NT2/D1 (cell line): ENCODE measurements around the gene ANKRD33.

Source experiments
- DNase-seq: peaks from one replicate; pipeline ENCODE4 v3.0.0-alpha.2; 2011; ENCODE audit warnings: low read depth, low spot score
- H3K27me3 ChIP-seq: 2 replicates; pipeline ENCODE4 v1.6.0; 2011; ENCODE audit warnings: mild to moderate bottlenecking; ENCODE audit not compliant: insufficient read length, insufficient read depth
- H3K36me3 ChIP-seq: 2 replicates; pipeline ENCODE4 v1.6.1; 2011; ENCODE audit warnings: mild to moderate bottlenecking, low read length, mixed read lengths; ENCODE audit not compliant: insufficient read depth, insufficient read length
- H3K4me1 ChIP-seq: 2 replicates; pipeline ENCODE4 v1.5.1; 2011; ENCODE audit not compliant: insufficient read depth, insufficient read length
- H3K4me3 ChIP-seq: 2 replicates; pipeline ENCODE4 v1.5.1; 2011; ENCODE audit warnings: low read depth; ENCODE audit not compliant: insufficient read length
- H3K9ac ChIP-seq: 2 replicates; pipeline ENCODE4 v1.6.0; 2011; ENCODE audit warnings: low read depth; ENCODE audit not compliant: insufficient read length
- H3K9me3 ChIP-seq: 2 replicates; pipeline ENCODE4 v1.5.1; 2011; ENCODE audit warnings: mild to moderate bottlenecking, low read length; ENCODE audit not compliant: insufficient read depth
- SUZ12 ChIP-seq: IDR thresholded peaks from 2 replicates; pipeline ENCODE4 v1.6.1; 2011; ENCODE audit not compliant: insufficient read length, insufficient read depth; ENCODE audit errors: extremely low read depth
- YY1 ChIP-seq: IDR thresholded peaks from 2 replicates; pipeline ENCODE4 v1.6.1; 2011; ENCODE audit not compliant: insufficient read length, insufficient read depth
- ZNF274 ChIP-seq: IDR thresholded peaks from 2 replicates; pipeline ENCODE4 v1.6.1; 2011; ENCODE audit warnings: mild to moderate bottlenecking, low read depth, low read length

The ANKRD33 gene

GRCh38 chr12:51871918-51872688 is 15.8 kb upstream of the ANKRD33 start:
- Histone ChIP-seq H3K27me3 (peaks cover 28% of the 10 kb centered on the region), H3K4me3 (no peak overlapping the region), H3K4me1 (peaks cover 31% of the 10 kb centered on the region), H3K36me3 (no peaks in the 10 kb centered on the region), H3K9me3 (no peaks in the 10 kb centered on the region), H3K9ac (no peak overlapping the region)
- no peak for DNase-seq
- no peak for TF ChIP-seq SUZ12

GRCh38 chr12:51872689-51872981 is 15.3 kb upstream of the ANKRD33 start:
- Histone ChIP-seq H3K4me1 (peaks cover 28% of the 10 kb centered on the region), H3K9ac (no peak overlapping the region), H3K4me3 (no peak overlapping the region), H3K36me3 (no peaks in the 10 kb centered on the region), H3K27me3 (peaks cover 28% of the 10 kb centered on the region), H3K9me3 (no peaks in the 10 kb centered on the region)
- TF ChIP-seq ZNF274 (no peak), SUZ12 (no peak), YY1 (no peak)
- DNase-seq, result no peak

DNA sequence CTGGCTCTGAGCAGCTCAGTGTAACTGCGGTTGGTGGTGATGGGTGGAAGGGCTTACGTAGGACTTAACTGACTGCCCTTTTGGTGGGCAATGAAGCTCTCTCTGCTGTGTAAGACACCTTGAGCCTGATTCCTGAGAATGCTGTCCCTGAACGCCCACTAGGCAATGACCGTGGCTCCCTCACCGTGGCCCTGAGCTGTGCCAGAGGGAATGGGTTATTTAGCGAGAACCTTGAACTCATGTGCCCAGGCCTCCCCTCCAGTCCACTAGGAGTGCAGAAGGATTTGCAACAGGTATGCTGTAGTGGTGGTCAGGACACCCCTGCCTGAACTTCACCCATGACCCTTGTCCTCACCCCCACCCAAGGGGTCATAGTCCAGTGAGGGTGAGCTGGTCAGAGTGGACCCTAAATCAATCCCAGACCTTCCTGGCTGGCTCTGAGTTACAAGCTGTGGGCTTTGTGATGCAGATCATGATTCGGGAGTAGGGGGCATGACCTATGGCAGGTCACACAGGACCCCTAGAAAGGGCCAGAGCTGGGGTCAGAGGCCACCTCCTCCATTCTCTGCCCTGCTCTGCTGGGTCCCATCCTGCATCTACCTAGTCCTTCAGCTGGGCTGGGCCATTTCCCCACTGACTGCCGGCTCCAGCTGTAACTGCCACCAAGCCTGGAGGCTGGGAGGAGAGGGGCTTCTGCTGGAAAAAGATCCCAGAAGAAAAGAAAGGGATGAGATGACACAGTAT is 14.5 kb upstream of the ANKRD33 start:
- Histone ChIP-seq H3K4me1 (peaks cover 22% of the 10 kb centered on the region), H3K9ac (peak overlapping the region; percentile 57), H3K9me3 (no peaks in the 10 kb centered on the region), H3K27me3 (peaks cover 21% of the 10 kb centered on the region), H3K4me3 (no peak overlapping the region), H3K36me3 (no peaks in the 10 kb centered on the region)
- TF ChIP-seq ZNF274, result no peak
- no peak for TF ChIP-seq SUZ12
- no peak for TF ChIP-seq YY1
- DNase-seq, result no peak

- TF ChIP-seq ZNF274 (no peak), YY1 (no peak), SUZ12 (no peak)
Observed at GRCh38 chr12:51874000-51874399, 13.9 kb upstream of the ANKRD33 start.

GRCh38 chr12:51874486-51874885 is 13.4 kb upstream of the ANKRD33 start:
- DNase-seq, result no peak
- TF ChIP-seq SUZ12 (no peak), ZNF274 (no peak)
- H3K4me3 ChIP-seq, result no peak overlapping the region
- peaks cover 21% of the 10 kb centered on the region for H3K4me1 ChIP-seq
- no peaks in the 10 kb centered on the region for H3K9me3 ChIP-seq
- no peak overlapping the region for H3K9ac ChIP-seq
- H3K36me3 ChIP-seq, result no peaks in the 10 kb centered on the region
- H3K27me3 ChIP-seq, result peaks cover 15% of the 10 kb centered on the region

More at GRCh38 chr12:51874000-51874399, 13.9 kb upstream of the ANKRD33 start:
- Histone ChIP-seq H3K36me3 (no peaks in the 10 kb centered on the region), H3K9me3 (no peaks in the 10 kb centered on the region), H3K4me3 (no peak overlapping the region), H3K27me3 (peaks cover 15% of the 10 kb centered on the region), H3K4me1 (peaks cover 21% of the 10 kb centered on the region), H3K9ac (no peak overlapping the region)
- DNase-seq, result no peak

GRCh38 chr12:51879102-51879501 is 8.8 kb upstream of the ANKRD33 start:
- Histone ChIP-seq H3K4me1 (no peaks in the 10 kb centered on the region), H3K27me3 (no peaks in the 10 kb centered on the region), H3K9me3 (no peaks in the 10 kb centered on the region), H3K9ac (no peak overlapping the region), H3K4me3 (no peak overlapping the region), H3K36me3 (no peaks in the 10 kb centered on the region)
- no peak for TF ChIP-seq ZNF274
- TF ChIP-seq YY1, result no peak
- no peak for TF ChIP-seq SUZ12
- DNase-seq, result no peak

- TF ChIP-seq YY1 (no peak), SUZ12 (no peak), ZNF274 (no peak)
- H3K27me3 ChIP-seq, result no peaks in the 10 kb centered on the region
- no peaks in the 10 kb centered on the region for H3K36me3 ChIP-seq
- peaks cover 7% of the 10 kb centered on the region; the same call in 1 of the 2 replicates for H3K9me3 ChIP-seq
- H3K4me1 ChIP-seq, result peaks cover 4% of the 10 kb centered on the region
- H3K4me3 ChIP-seq, result no peak overlapping the region
- H3K9ac ChIP-seq, result no peak overlapping the region
- no peak for DNase-seq
Observed at GRCh38 chr12:51883295-51883694, 4.6 kb upstream of the ANKRD33 start.
